Fibroblast of lung (primary cell): Measurements from ENCODE around the gene USH2A. TPM values are rescaled to one million over a fixed set of nuclear protein-coding genes. Genes with fewer than 3 reads are reported as not detected.

Source experiments
- DNase-seq, 2 donors: peaks; one replicate each; pipeline versions ENCODE4 v3.0.0 to v3.0.0-alpha.2; 2010; ENCODE audit warnings: low read depth in 2 of 2
- H2AFZ ChIP-seq: 2 replicates; pipeline ENCODE4 v1.5.1; 2012; ENCODE audit warnings: low read length, control low read depth, inconsistent platforms
- H3K27ac ChIP-seq: 2 replicates; pipeline ENCODE4 v1.5.1; 2011; ENCODE audit warnings: low read length, control low read depth; ENCODE audit not compliant: insufficient read depth
- H3K27me3 ChIP-seq: 2 replicates; pipeline ENCODE4 v1.5.1; 2011; ENCODE audit warnings: mild to moderate bottlenecking, low read length; ENCODE audit not compliant: control insufficient read depth, insufficient read depth
- H3K36me3 ChIP-seq: 2 replicates; pipeline ENCODE4 v1.5.1; 2011; ENCODE audit warnings: low read length; ENCODE audit not compliant: control insufficient read depth, insufficient read depth
- H3K4me1 ChIP-seq: 2 replicates; pipeline ENCODE4 v1.5.1; 2011; ENCODE audit warnings: low read length; ENCODE audit not compliant: control insufficient read depth, insufficient read depth; ENCODE audit errors: extremely low read depth
- H3K4me2 ChIP-seq: 2 replicates; pipeline ENCODE4 v1.5.1; 2011; ENCODE audit warnings: low read length, control low read depth; ENCODE audit not compliant: insufficient read depth; ENCODE audit errors: extremely low read depth
- H3K4me3 ChIP-seq, 4 experiments: fragments of 200-600 bp in 1 of 4; sonication (generic) in 1 of 4; replicated peaks in 1 of 4; 2 replicates each; pipeline ENCODE4 v1.5.1; 2011 to 2016; ENCODE audit warnings: low read length in 4 of 4, low read depth in 3 of 4, mild to moderate bottlenecking in 3 of 4, control low read depth in 2 of 4, inconsistent platforms in 1 of 4, mixed read lengths in 1 of 4; ENCODE audit not compliant: insufficient read depth in 1 of 4; ENCODE audit errors: control extremely low read depth in 1 of 4
- H3K79me2 ChIP-seq: 2 replicates; pipeline ENCODE4 v1.5.1; 2012; ENCODE audit warnings: mild to moderate bottlenecking, low read length, inconsistent platforms; ENCODE audit not compliant: control insufficient read depth, insufficient read depth
- H3K9ac ChIP-seq: 2 replicates; pipeline ENCODE4 v1.5.1; 2011; ENCODE audit warnings: mild to moderate bottlenecking, low read length, control low read depth; ENCODE audit not compliant: insufficient read depth
- H3K9me3 ChIP-seq: 2 replicates; pipeline ENCODE4 v1.5.1; 2012; ENCODE audit warnings: low read depth, low read length; ENCODE audit not compliant: control insufficient read depth, insufficient read depth
- H4K20me1 ChIP-seq: 2 replicates; pipeline ENCODE4 v1.5.1; 2011; ENCODE audit warnings: low read length; ENCODE audit not compliant: control insufficient read depth, insufficient read depth; ENCODE audit errors: extremely low read depth
- CTCF ChIP-seq, 2 donors: IDR thresholded peaks in 1 of 2; conservative IDR thresholded peaks in 1 of 2; 1 replicate in 1 of 2; 2 replicates in 1 of 2; pipeline ENCODE4 v1.5.1; 2011 to 2012; ENCODE audit warnings: low read length in 2 of 2, control low read depth in 1 of 2, inconsistent platforms in 1 of 2, low read depth in 1 of 2, mild to moderate bottlenecking in 1 of 2
- EZH2 ChIP-seq: IDR thresholded peaks from 2 replicates; pipeline ENCODE4 v1.5.1; 2012; ENCODE audit warnings: low read length, control low read depth, mild to moderate bottlenecking; ENCODE audit errors: missing control alignments
- polyA plus RNA-seq, 2 donors: library from polyadenylated mRNA; depleted of rRNA in 1 of 2; stranded (reverse) in 1 of 2; unstranded in 1 of 2; fragments of >200 nt; gene quantifications; 2 replicates each; pipeline ENCODE4 v1.2.1, GENCODE V29; 2011 to 2012; ENCODE audit warnings: missing spikeins in 1 of 2
- total RNA-seq: library from RNA; depleted of rRNA; stranded (reverse); fragments of >200 nt; gene quantifications from 2 replicates; pipeline ENCODE4 v1.2.1, GENCODE V29; 2014

USH2A gene
- total and polyA plus RNA-seq, 2 donors (not counting 1 experiment from before 2014, with no cell fraction given) = under 0.01 to 0.01 TPM

DNA sequence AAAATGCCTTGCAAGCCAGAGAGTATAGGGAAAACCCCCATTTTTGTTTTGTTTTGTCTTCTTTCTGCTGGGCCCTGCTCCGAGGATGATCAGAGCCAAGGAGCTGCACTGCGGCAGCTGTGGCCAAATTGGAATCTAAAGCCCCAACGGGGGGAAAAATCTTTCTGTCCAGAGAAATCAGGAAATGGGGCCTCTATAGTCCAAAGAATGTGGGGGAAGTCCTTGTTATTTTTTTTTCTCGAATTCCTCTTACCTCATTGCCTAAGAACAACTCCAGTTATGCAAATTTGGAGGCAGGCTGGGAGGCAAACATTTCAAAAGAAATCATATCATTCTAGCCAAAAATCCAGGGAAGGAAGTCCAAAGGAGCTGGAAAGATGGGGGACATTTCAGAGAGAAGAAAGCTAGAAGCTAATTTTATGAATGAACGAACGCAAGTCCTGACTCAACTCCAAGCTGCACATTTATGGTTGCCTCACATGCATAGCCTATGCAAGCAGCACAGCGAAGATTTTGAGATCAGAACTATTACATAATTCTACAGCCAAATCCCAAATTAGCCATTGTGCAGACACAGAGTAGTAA is 592.9 kb downstream of the USH2A start:
- no peaks in the 10 kb centered on the region for H3K9me3 ChIP-seq
- H3K4me1 ChIP-seq = no peaks in the 10 kb centered on the region
- no peak overlapping the region for H3K4me2 ChIP-seq
- H3K27ac ChIP-seq = no peak overlapping the region
- H2AFZ ChIP-seq = no peak overlapping the region
- no peaks in the 10 kb centered on the region for H3K36me3 ChIP-seq
- H4K20me1 ChIP-seq = no peaks in the 10 kb centered on the region
- peak in 1 of 2 donors; percentile 25 for DNase-seq
- no peaks in the 10 kb centered on the region for H3K79me2 ChIP-seq
- H3K27me3 ChIP-seq = no peaks in the 10 kb centered on the region
- H3K9ac ChIP-seq = no peak overlapping the region
- no peak for TF ChIP-seq EZH2
- H3K4me3 ChIP-seq = no peak overlapping the region

DNA sequence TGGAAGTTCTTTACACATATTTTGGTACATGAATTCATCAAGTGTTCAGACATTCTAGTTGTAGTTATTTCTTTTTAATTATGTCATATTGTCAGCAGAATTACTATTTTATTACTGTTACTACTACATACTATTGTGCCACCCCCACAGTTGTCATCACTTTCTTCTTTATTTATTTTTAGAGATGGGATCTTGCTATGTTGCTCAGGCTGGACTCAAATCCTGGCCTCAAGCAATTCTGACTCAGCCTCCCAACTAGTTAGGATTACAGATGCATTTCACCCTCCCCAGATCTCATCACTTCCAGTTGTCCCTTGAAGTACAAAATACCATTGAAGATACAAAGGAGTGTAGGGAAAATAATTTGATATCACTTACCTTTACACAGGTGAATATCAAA is 598.2 kb downstream of the USH2A start:
- Histone ChIP-seq H3K79me2 (no peaks in the 10 kb centered on the region), H2AFZ (no peak overlapping the region), H3K4me1 (no peaks in the 10 kb centered on the region), H4K20me1 (no peaks in the 10 kb centered on the region), H3K27ac (no peak overlapping the region), H3K36me3 (no peaks in the 10 kb centered on the region), H3K27me3 (no peaks in the 10 kb centered on the region), H3K4me3 (no peak overlapping the region), H3K4me2 (no peak overlapping the region), H3K9ac (no peak overlapping the region), H3K9me3 (no peaks in the 10 kb centered on the region)
- no peak for DNase-seq
- TF ChIP-seq CTCF (conservative IDR thresholded peaks at IDR 0.05 in 1 of 2, IDR thresholded peaks at IDR 0.05 in 1 of 2; ENCODE audit: low read depth in 1 of 2, low read length in 2 of 2) (no peak), EZH2 (no peak)

GRCh38 chr1:215824245-215824644 is 599.0 kb downstream of the USH2A start:
- Histone ChIP-seq H3K4me1 (no peaks in the 10 kb centered on the region), H3K27ac (no peak overlapping the region), H3K36me3 (no peaks in the 10 kb centered on the region), H3K4me3 (no peak overlapping the region), H4K20me1 (no peaks in the 10 kb centered on the region), H2AFZ (no peak overlapping the region), H3K79me2 (no peaks in the 10 kb centered on the region), H3K9ac (no peak overlapping the region), H3K27me3 (no peaks in the 10 kb centered on the region), H3K4me2 (no peak overlapping the region), H3K9me3 (no peaks in the 10 kb centered on the region)
- TF ChIP-seq CTCF (conservative IDR thresholded peaks at IDR 0.05 in 1 of 2, IDR thresholded peaks at IDR 0.05 in 1 of 2; ENCODE audit: low read depth in 1 of 2, low read length in 2 of 2) (peak; percentile 63 to 73), EZH2 (no peak)
- DNase-seq = peak; percentile 6 to 48
